Heart left ventricle (tissue), 13 donors: ENCODE measurements around the gene DPP10.

ENCODE experiments used
- POLR2A ChIP-seq, 2 donors: fragments of 450-650 bp; IDR thresholded peaks; one replicate each; pipeline ENCODE4 v1.6.1; 2017; ENCODE audit warnings: antibody characterized with exemption in 2 of 2, mild to moderate bottlenecking in 2 of 2, moderate library complexity in 2 of 2
- TF ChIP-seq, protein P1 (sequence below), 12 donors: fragments of 200-600 bp; sonication (generic) in 4 of 12; IDR thresholded peaks; one replicate each; pipeline versions ENCODE4 v1.5.0 to v1.8.0; 2018 to 2022; ENCODE audit warnings: antibody characterized with exemption in 12 of 12, mild to moderate bottlenecking in 5 of 12
- donor health status: ischemic (EF 13 %, LVEDD 7.1; RV severe dilation, severe dysfunction).
- donor health status: DM: no; HTN: yes; CAD: no.
- donor health status: DM: no; HTN: no; CAD: no.
- donor health status: ischemic (EF 25% LVEDD 6.9; RV normal size, moderate dysfunction).
- donor health status: ischemic (EF 25% LVEDD 5.7; RV mildly dilated, moderate dysfunction).
- donor health status: ischemic (EF 35%, LVEDD 5.7; RV mildly dilated, moderate dysfunction).
- donor health status: nonischemic (EF 11% LVEDD 7.7; RV severe dilation, severe dysfunction).
- donor health status: DM: yes; HTN: yes; CAD: no.
- donor health status: PGD.
- donor health status: ischemic (EF 29% LVEDD 5.4; RV normal size, mild dysfunction).
- donor health status: nonischemic (EF 23%, LVEDD 6.1; RV moderate dilation, normal function).

DNA sequence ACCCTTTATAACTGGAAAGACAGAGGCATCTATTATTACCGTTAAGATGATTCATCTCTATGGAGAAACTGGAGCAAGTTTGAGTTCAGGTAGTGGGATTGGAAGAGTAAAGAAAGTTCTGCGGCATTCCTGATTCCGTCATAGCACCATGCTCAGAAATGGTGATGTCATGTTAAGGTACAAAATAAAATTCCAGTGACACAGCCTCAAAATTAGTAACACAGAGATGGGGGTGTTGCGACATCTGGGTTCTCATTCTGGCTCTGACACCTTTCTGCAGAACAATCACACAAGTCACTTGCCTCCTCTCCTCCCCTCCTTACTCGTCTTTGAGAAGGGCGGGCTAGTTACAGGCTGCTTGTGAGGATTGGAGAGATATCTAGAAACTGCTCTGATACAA, 105.7 kb downstream of the DPP10 start:
- TF ChIP-seq, protein P1, sequence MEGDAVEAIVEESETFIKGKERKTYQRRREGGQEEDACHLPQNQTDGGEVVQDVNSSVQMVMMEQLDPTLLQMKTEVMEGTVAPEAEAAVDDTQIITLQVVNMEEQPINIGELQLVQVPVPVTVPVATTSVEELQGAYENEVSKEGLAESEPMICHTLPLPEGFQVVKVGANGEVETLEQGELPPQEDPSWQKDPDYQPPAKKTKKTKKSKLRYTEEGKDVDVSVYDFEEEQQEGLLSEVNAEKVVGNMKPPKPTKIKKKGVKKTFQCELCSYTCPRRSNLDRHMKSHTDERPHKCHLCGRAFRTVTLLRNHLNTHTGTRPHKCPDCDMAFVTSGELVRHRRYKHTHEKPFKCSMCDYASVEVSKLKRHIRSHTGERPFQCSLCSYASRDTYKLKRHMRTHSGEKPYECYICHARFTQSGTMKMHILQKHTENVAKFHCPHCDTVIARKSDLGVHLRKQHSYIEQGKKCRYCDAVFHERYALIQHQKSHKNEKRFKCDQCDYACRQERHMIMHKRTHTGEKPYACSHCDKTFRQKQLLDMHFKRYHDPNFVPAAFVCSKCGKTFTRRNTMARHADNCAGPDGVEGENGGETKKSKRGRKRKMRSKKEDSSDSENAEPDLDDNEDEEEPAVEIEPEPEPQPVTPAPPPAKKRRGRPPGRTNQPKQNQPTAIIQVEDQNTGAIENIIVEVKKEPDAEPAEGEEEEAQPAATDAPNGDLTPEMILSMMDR (IDR thresholded peaks at IDR 0.05) = no peak
- no peak for TF ChIP-seq POLR2A (IDR thresholded peaks at IDR 0.05)
